Lower leg skin (tissue), 4 donors: ENCODE results near the gene NDUFA5. TPM values are rescaled to one million over a fixed set of nuclear protein-coding genes. Genes with fewer than 3 reads are reported as not detected.

Experiments used
- DNase-seq, 2 donors: peaks; one replicate each; pipeline ENCODE4 v3.0.0-alpha.2; 2019; ENCODE audit warnings: low spot score in 2 of 2
- H3K4me3 ChIP-seq: fragments of 200-600 bp; sonication (generic); 2 replicates; pipeline ENCODE4 v1.5.1; 2017; ENCODE audit warnings: mild to moderate bottlenecking, low read depth; ENCODE audit not compliant: poor library complexity, severe bottlenecking
- CTCF ChIP-seq, 3 donors: fragments of 450-650 bp; IDR thresholded peaks; one replicate each; pipeline ENCODE4 v1.5.1; 2016; ENCODE audit warnings: antibody characterized with exemption in 3 of 3, mild to moderate bottlenecking in 3 of 3, moderate library complexity in 2 of 3
- POLR2A ChIP-seq, 2 donors: fragments of 450-650 bp; IDR thresholded peaks; one replicate each; pipeline ENCODE4 v1.6.1; 2016 to 2017; ENCODE audit warnings: antibody characterized with exemption in 2 of 2, mild to moderate bottlenecking in 1 of 2, moderate library complexity in 1 of 2
- WGBS, 2 donors: methylation state at CpG; one replicate each; pipeline ENCODE4 v1.1.5; 2018; 5-methylcytosine and 5-hydroxymethylcytosine counted together
- intact Hi-C: fragments of 100-400 bp; cut with DNase I; formaldehyde crosslinking; loops from one replicate; pipeline ENCODE4 v1.15.0; 2023; ENCODE audit warnings: low total_unique reads
- total RNA-seq, 4 donors: library from RNA; depleted of rRNA; stranded (reverse); fragments of >200 nt; gene quantifications; one replicate each; pipeline ENCODE4 v1.1.0, GENCODE V29; 2016

NDUFA5 gene
- total RNA-seq, 4 donors from 2014 or later: 24.9 to 41.9 (median 26.6) TPM

DNA sequence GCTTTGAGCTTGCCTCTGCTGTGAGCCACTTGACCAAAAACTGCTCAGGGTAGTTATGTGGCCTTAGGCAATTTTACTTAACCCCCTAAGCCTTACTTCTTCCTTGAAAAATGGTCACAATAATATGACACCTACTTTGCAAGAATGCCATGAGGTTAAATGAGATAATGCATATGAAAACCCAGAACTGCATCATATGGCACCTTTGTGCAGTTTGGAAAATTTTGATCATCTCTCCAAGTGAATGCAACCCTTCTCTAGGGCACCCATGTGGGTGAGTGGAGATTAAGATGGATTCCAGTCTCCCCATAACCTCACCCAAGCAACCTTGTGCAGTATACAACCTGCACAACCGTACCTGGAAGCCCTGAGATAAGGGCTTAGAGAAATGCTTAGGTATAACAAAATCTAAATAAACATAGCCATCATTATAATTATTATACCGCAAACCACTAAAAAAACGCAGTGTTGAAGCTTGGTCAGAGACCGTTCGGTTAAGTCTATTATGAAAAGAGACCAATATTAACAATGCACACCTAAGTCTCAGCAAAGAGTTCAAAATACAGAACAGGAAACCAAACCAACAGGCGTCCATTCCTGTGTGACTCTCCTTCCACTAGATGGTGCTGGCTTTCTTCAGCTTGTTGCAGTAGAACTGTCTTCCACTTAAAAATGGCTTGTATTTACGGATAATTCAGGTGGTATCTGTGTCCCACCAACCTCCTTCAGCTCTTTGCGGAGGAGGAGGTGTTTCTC lies 23.0 kb upstream of the NDUFA5 start:
- TF ChIP-seq CTCF (IDR thresholded peaks at IDR 0.05) (no peak), POLR2A (IDR thresholded peaks at IDR 0.05) (no peak)
- intact Hi-C loops: loop anchor here (10.0 kb wide), 1 partner anchor 76 kb away; no protein-coding TSS in a partner anchor
- WGBS, 2 donors: 31 to 39% methylated on average over 8 of the region's 8 CpGs
- no peak overlapping the region for H3K4me3 ChIP-seq
- DNase-seq: no peak

- TF ChIP-seq POLR2A (IDR thresholded peaks at IDR 0.05) (no peak), CTCF (IDR thresholded peaks at IDR 0.05) (no peak)
- intact Hi-C loops: no loop called here
- H3K4me3 ChIP-seq: no peak overlapping the region
- DNase-seq: no peak
These were observed 21.8 kb upstream of the NDUFA5 start for GRCh38 chr7:123579416-123579815.

DNA sequence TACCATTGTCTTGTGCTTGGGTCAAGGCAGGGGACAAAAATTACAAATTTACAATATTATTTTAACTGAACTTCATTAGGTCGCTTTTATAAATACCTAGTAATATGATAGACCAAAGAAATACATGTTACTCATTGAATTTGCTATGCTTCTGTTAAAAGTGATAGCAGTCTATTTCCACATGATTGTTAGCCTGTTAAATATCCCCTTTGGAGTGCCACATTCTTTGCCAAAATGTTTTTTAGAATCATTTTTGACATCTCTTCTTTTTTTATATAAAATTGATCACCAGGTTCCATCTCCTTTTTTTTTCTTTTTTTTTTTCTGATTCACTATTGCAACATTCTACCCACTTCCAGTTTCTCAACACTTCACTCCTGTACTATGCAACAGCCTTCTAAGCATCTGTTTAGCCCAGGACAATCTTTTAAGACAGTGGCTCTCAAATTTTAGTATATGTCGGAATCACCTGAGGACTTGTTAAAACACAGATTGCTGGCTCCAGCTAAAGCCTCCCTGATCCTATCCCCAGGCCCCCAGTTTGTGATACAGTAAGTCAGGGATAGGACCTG lies 16.4 kb upstream of the NDUFA5 start:
- TF ChIP-seq CTCF (IDR thresholded peaks at IDR 0.05): no peak
- no peak for TF ChIP-seq POLR2A (IDR thresholded peaks at IDR 0.05)
- intact Hi-C loops: no loop called here
- 92 to 96% methylated on average over 2 of the region's 2 CpGs for WGBS, 2 donors
- no peak for DNase-seq
- no peak overlapping the region for H3K4me3 ChIP-seq

GRCh38 chr7:123573341-123573740 lies 15.7 kb upstream of the NDUFA5 start:
- whole genome bisulfite sequencing, 2 donors: 66 to 67% methylated on average over 3 of the region's 3 CpGs
- TF ChIP-seq POLR2A (IDR thresholded peaks at IDR 0.05) (no peak), CTCF (IDR thresholded peaks at IDR 0.05) (no peak)
- intact Hi-C loops: no loop called here
- H3K4me3 ChIP-seq: no peak overlapping the region
- DNase-seq: no peak

GRCh38 chr7:123571684-123572083 lies 14.1 kb upstream of the NDUFA5 start:
- WGBS, 2 donors: 68 to 70% methylated on average over 1 of the region's 1 CpG
- DNase-seq: no peak

More at GRCh38 chr7:123571684-123572083, 14.1 kb upstream of the NDUFA5 start:
- TF ChIP-seq POLR2A (IDR thresholded peaks at IDR 0.05) (no peak), CTCF (IDR thresholded peaks at IDR 0.05) (no peak)
- no peak overlapping the region for H3K4me3 ChIP-seq
- intact Hi-C loops: no loop called here
